ENCODE data around the gene CBFA2T2.

CBFA2T2 gene

DNA sequence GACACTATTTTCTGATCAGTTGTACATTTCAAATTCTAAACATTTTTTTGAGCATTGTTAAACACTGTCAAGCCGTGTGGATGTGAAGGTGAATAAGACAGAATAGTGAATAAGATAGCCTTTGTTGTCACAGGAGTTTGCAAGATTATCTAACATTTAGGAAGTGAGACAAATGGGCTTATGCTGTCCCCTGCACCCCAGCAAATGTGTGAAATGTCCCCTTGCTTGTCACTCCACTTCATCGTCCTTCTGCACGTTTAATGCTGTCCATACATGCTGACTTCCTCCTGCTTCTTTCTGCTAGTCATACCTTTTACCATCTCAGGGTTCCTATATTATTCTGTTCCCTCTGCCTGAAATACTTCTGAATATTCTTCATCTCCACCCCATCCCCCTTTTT, 62.6 kb downstream of the CBFA2T2 start:
- no peak overlapping the region for H3K4me3 ChIP-seq (ENCODE audit: low read depth, low read length)
- H3K27ac ChIP-seq = no peak overlapping the region
- H3K9me3 ChIP-seq (ENCODE audit: control insufficient read depth, low read length) = no peaks in the 10 kb centered on the region
- TF ChIP-seq, protein P1, sequence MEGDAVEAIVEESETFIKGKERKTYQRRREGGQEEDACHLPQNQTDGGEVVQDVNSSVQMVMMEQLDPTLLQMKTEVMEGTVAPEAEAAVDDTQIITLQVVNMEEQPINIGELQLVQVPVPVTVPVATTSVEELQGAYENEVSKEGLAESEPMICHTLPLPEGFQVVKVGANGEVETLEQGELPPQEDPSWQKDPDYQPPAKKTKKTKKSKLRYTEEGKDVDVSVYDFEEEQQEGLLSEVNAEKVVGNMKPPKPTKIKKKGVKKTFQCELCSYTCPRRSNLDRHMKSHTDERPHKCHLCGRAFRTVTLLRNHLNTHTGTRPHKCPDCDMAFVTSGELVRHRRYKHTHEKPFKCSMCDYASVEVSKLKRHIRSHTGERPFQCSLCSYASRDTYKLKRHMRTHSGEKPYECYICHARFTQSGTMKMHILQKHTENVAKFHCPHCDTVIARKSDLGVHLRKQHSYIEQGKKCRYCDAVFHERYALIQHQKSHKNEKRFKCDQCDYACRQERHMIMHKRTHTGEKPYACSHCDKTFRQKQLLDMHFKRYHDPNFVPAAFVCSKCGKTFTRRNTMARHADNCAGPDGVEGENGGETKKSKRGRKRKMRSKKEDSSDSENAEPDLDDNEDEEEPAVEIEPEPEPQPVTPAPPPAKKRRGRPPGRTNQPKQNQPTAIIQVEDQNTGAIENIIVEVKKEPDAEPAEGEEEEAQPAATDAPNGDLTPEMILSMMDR (IDR thresholded peaks at IDR 0.05) = no peak
- no peak overlapping the region for H3K4me2 ChIP-seq (ENCODE audit: low read length)
- H2AFZ ChIP-seq = no peak overlapping the region
- no peaks in the 10 kb centered on the region for H3K4me1 ChIP-seq
- peaks cover 22% of the 10 kb centered on the region for H3K79me2 ChIP-seq
- no peak overlapping the region for H3K9ac ChIP-seq
- no peaks in the 10 kb centered on the region for H3K36me3 ChIP-seq (ENCODE audit: control insufficient read depth, insufficient read depth, low read length)
- H3K27me3 ChIP-seq (ENCODE audit: control insufficient read depth, insufficient read depth, low read length) = no peaks in the 10 kb centered on the region

DNA sequence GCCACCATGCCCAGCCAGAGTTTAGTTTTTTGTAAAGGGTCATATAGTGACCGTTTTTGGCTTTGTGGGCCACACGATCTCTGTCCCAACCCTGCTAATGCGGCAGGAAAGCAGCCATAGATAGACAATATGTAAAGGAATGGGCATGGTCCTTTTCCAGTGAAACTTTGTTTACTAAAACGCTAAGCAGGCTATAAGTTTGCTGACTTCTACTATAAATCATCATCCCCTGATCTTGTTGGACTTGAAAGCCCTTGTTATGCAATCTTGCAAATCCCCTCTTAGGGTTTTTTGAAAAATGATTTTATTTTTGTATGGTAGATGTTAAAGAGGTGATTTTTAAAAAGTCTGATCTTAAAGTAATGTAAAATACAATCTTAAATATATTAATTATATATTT, 63.6 kb downstream of the CBFA2T2 start:
- H3K9me3 ChIP-seq (ENCODE audit: control insufficient read depth, low read length) = no peaks in the 10 kb centered on the region
- TF ChIP-seq, protein P1 (IDR thresholded peaks at IDR 0.05) = no peak
- H3K4me3 ChIP-seq (ENCODE audit: low read depth, low read length) = no peak overlapping the region
- H3K27me3 ChIP-seq (ENCODE audit: control insufficient read depth, insufficient read depth, low read length) = no peaks in the 10 kb centered on the region
- H3K79me2 ChIP-seq = peaks cover 19% of the 10 kb centered on the region
- no peak overlapping the region for H2AFZ ChIP-seq
- no peaks in the 10 kb centered on the region for H3K4me1 ChIP-seq
- H3K27ac ChIP-seq = no peak overlapping the region
- H3K9ac ChIP-seq = no peak overlapping the region
- H3K4me2 ChIP-seq (ENCODE audit: low read length) = no peak overlapping the region
- no peaks in the 10 kb centered on the region for H3K36me3 ChIP-seq (ENCODE audit: control insufficient read depth, insufficient read depth, low read length)

DNA sequence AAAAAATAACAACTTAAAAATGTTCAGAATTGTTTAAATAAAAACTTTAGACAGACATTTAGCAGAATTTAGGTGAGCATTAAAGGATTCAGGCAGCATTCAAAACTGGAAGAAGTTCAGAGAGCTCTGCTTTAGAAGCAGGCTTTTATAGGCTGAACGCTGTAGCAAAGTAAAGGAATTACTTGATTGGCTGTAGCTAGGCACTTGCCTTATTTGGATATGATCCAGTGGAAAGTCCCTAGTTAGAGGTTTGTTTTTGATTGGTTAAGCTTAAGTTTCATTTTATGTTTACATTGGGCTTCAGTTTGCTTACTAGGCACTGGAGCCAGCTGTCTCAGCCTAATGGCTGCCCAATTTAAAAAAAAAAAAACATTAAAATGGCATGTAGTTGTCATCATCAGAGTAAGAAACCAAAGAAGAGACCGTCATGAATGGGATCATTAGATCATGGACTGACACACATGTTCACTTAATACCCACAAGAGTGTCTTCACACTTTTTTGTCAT, 65.1 kb downstream of the CBFA2T2 start:
- Histone ChIP-seq H3K27me3 (ENCODE audit: control insufficient read depth, insufficient read depth, low read length) (no peaks in the 10 kb centered on the region), H3K36me3 (ENCODE audit: control insufficient read depth, insufficient read depth, low read length) (no peaks in the 10 kb centered on the region), H3K79me2 (peaks cover 17% of the 10 kb centered on the region), H3K4me1 (no peaks in the 10 kb centered on the region), H3K4me3 (ENCODE audit: low read depth, low read length) (peak overlapping the region; percentile 29), H3K9ac (no peak overlapping the region), H2AFZ (no peak overlapping the region), H3K27ac (no peak overlapping the region), H3K9me3 (ENCODE audit: control insufficient read depth, low read length) (no peaks in the 10 kb centered on the region), H3K4me2 (ENCODE audit: low read length) (peak overlapping the region; percentile 39)
- TF ChIP-seq, protein P1 (IDR thresholded peaks at IDR 0.05) = no peak

DNA sequence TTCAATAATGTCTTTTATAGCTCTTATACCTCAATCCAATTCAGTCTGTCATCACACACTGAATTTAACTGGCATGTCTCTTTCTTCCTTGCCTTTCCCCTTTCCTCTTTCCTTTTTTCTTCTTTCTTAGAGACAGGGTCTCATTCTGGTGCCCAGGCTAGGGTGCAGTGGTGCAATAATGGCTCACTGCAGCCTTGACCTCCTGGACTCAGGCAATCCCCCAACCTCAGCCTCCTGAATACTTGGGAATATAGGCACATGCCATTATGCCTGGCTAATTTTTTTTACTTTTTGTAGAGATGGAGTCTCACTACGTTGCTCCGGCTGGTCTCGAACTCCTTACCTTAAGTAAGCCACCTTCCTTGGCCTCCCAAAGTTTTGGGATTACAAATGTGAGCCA, 65.9 kb downstream of the CBFA2T2 start:
- Histone ChIP-seq H3K4me1 (no peaks in the 10 kb centered on the region), H3K79me2 (peaks cover 16% of the 10 kb centered on the region), H3K4me2 (ENCODE audit: low read length) (no peak overlapping the region), H3K9ac (no peak overlapping the region), H3K27me3 (ENCODE audit: control insufficient read depth, insufficient read depth, low read length) (no peaks in the 10 kb centered on the region), H3K36me3 (ENCODE audit: control insufficient read depth, insufficient read depth, low read length) (no peaks in the 10 kb centered on the region), H3K4me3 (ENCODE audit: low read depth, low read length) (no peak overlapping the region), H3K9me3 (ENCODE audit: control insufficient read depth, low read length) (no peaks in the 10 kb centered on the region), H3K27ac (no peak overlapping the region), H2AFZ (no peak overlapping the region)
- TF ChIP-seq, protein P1 (IDR thresholded peaks at IDR 0.05) = no peak

DNA sequence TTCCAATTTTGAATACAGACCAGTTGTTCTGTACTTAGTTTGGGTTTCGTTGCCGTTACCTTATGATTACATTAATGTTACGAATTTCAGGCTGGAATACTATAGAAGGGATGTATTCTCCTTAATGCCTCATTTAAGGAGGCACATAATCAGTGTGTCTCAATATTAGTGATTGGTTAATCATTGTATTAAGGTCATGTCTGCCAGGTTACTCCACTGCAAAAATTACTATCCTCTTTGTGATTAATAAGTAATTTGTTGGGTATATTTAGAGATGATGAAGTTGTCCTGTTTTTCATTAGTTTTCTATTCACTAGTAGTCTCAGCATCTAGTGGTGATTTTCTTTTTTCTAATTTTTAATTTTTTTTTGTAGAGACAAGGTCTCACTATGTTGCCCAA, 66.3 kb downstream of the CBFA2T2 start:
- Histone ChIP-seq H3K4me2 (ENCODE audit: low read length) (no peak overlapping the region), H3K9me3 (ENCODE audit: control insufficient read depth, low read length) (no peaks in the 10 kb centered on the region), H3K4me3 (ENCODE audit: low read depth, low read length) (no peak overlapping the region), H2AFZ (no peak overlapping the region), H3K4me1 (no peaks in the 10 kb centered on the region), H3K79me2 (peaks cover 11% of the 10 kb centered on the region), H3K36me3 (ENCODE audit: control insufficient read depth, insufficient read depth, low read length) (no peaks in the 10 kb centered on the region), H3K27me3 (ENCODE audit: control insufficient read depth, insufficient read depth, low read length) (no peaks in the 10 kb centered on the region), H3K9ac (no peak overlapping the region), H3K27ac (no peak overlapping the region)
- TF ChIP-seq, protein P1 (IDR thresholded peaks at IDR 0.05) = no peak

Measured in parathyroid adenoma (tissue), 2 donors.